HT1080 (cell line): ENCODE data around the gene HTR1A. TPM values are rescaled to one million over a fixed set of nuclear protein-coding genes. Genes with fewer than 3 reads are reported as not detected.

ENCODE experiments used
- total RNA-seq: library from RNA; depleted of rRNA; stranded (reverse); fragments of >200 nt; shearing (Covaris generic); gene quantifications from 2 replicates; pipeline ENCODE4 v1.2.3, GENCODE V29; 2014; rRNA removed

HTR1A gene
- total RNA-seq, 1 experiment from 2014 or later, result not detected

Other genes with a start within 250 kb of the HTR1A start
- 3.4 and 5.9 TPM in 2 replicates for gene RNF180, start 203.4 kb upstream of the HTR1A start, total RNA-seq